Tibial nerve (tissue), 3 donors: ENCODE data around the gene ZCCHC10.

Experiments used
- POLR2A ChIP-seq, 2 donors: fragments of 450-650 bp; IDR thresholded peaks; one replicate each; pipeline ENCODE4 v1.6.1; 2017; ENCODE audit warnings: antibody characterized with exemption in 2 of 2, mild to moderate bottlenecking in 2 of 2, moderate library complexity in 2 of 2
- TF ChIP-seq, protein P1 (sequence below), 5 experiments: fragments of 200-600 bp in 3 of 5; fragments of 450-650 bp in 2 of 5; sonication (generic) in 3 of 5; IDR thresholded peaks; one replicate each; pipeline ENCODE4 v1.5.1; 2016 to 2019; ENCODE audit warnings: antibody characterized with exemption in 5 of 5, mild to moderate bottlenecking in 3 of 5, moderate library complexity in 2 of 5

DNA sequence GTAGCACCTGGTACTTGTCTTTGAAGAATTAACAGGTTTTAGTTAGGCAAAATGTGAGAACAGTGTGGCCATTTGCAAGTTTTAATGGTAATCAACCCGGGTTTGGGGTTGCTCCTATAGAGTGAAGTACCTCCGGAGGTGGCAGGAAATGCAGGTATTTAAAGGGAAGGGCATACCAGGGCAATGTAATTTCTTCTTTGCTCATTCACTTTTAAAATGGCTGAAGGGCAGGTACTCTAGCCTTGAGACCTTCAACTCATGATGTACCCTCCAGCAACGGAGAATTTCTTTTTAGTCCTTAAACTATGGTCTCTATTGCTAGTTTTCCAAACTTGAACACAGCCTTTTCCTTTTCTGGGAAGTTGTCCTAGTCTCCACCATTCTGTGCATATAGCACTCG, 24.2 kb upstream of the ZCCHC10 start:
- no peak for TF ChIP-seq POLR2A (IDR thresholded peaks at IDR 0.05)
- TF ChIP-seq, protein P1, sequence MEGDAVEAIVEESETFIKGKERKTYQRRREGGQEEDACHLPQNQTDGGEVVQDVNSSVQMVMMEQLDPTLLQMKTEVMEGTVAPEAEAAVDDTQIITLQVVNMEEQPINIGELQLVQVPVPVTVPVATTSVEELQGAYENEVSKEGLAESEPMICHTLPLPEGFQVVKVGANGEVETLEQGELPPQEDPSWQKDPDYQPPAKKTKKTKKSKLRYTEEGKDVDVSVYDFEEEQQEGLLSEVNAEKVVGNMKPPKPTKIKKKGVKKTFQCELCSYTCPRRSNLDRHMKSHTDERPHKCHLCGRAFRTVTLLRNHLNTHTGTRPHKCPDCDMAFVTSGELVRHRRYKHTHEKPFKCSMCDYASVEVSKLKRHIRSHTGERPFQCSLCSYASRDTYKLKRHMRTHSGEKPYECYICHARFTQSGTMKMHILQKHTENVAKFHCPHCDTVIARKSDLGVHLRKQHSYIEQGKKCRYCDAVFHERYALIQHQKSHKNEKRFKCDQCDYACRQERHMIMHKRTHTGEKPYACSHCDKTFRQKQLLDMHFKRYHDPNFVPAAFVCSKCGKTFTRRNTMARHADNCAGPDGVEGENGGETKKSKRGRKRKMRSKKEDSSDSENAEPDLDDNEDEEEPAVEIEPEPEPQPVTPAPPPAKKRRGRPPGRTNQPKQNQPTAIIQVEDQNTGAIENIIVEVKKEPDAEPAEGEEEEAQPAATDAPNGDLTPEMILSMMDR (IDR thresholded peaks at IDR 0.05): no peak
